ENCODE results near the gene POLR2L.

POLR2L gene

GRCh38 chr11:797296-798092 lies 44.8 kb downstream of the POLR2L start:
- no peak for TF ChIP-seq ZNF8 (CRISPR knock-in tag; IDR thresholded peaks at IDR 0.05)
- peak; percentile 70 for ATAC-seq

GRCh38 chr11:796565-797295 lies 45.6 kb downstream of the POLR2L start:
- no peak for TF ChIP-seq PPARA (CRISPR knock-in tag; IDR thresholded peaks at IDR 0.05; ENCODE audit: borderline replicate concordance)
- no peak for TF ChIP-seq ZC3H10 (CRISPR knock-in tag; IDR thresholded peaks at IDR 0.05)
- TF ChIP-seq ZFP3 (CRISPR knock-in tag; IDR thresholded peaks at IDR 0.05): no peak
- TF ChIP-seq TOX (CRISPR knock-in tag; IDR thresholded peaks at IDR 0.05; ENCODE audit: borderline replicate concordance): no peak
- TF ChIP-seq SNAI2 (CRISPR knock-in tag; IDR thresholded peaks at IDR 0.05): no peak
- no peak for TF ChIP-seq GLIS3 (CRISPR knock-in tag; IDR thresholded peaks at IDR 0.05)
- TF ChIP-seq CSDC2 (CRISPR knock-in tag; IDR thresholded peaks at IDR 0.05): no peak
- TF ChIP-seq ISL1 (CRISPR knock-in tag; IDR thresholded peaks at IDR 0.05): no peak
- TF ChIP-seq ESRRG (CRISPR knock-in tag; IDR thresholded peaks at IDR 0.05): no peak
- TF ChIP-seq TSHZ2 (CRISPR knock-in tag; IDR thresholded peaks at IDR 0.05): no peak
- no peak for TF ChIP-seq ZNF70 (CRISPR knock-in tag; IDR thresholded peaks at IDR 0.05)
- TF ChIP-seq OSR1 (CRISPR knock-in tag; IDR thresholded peaks at IDR 0.05): no peak
- no peak for TF ChIP-seq BACH2 (CRISPR knock-in tag; IDR thresholded peaks at IDR 0.05; ENCODE audit: borderline replicate concordance)
- no peak for TF ChIP-seq ZFP30 (CRISPR knock-in tag; IDR thresholded peaks at IDR 0.05)
- ATAC-seq: peak; percentile 0; the same call in 2 of the 3 replicates

- peak; percentile 64 for ATAC-seq
- TF ChIP-seq POU6F1 (CRISPR knock-in tag; IDR thresholded peaks at IDR 0.05; ENCODE audit: borderline replicate concordance, low read depth) (no peak), TOX (CRISPR knock-in tag; IDR thresholded peaks at IDR 0.05; ENCODE audit: borderline replicate concordance) (no peak), RARB (CRISPR knock-in tag; IDR thresholded peaks at IDR 0.05) (no peak), OSR1 (CRISPR knock-in tag; IDR thresholded peaks at IDR 0.05) (no peak), ZC3H10 (CRISPR knock-in tag; IDR thresholded peaks at IDR 0.05) (no peak), ESRRG (CRISPR knock-in tag; IDR thresholded peaks at IDR 0.05) (no peak), ISL1 (CRISPR knock-in tag; IDR thresholded peaks at IDR 0.05) (no peak), TCF4 (CRISPR knock-in tag; IDR thresholded peaks at IDR 0.05; ENCODE audit: borderline replicate concordance) (no peak), ARNTL (CRISPR knock-in tag; IDR thresholded peaks at IDR 0.05; ENCODE audit: borderline replicate concordance, low read depth) (no peak), CSRNP3 (CRISPR knock-in tag; IDR thresholded peaks at IDR 0.05) (no peak), BACH2 (CRISPR knock-in tag; IDR thresholded peaks at IDR 0.05; ENCODE audit: borderline replicate concordance) (no peak), SNAI2 (CRISPR knock-in tag; IDR thresholded peaks at IDR 0.05) (no peak), CSDC2 (CRISPR knock-in tag; IDR thresholded peaks at IDR 0.05) (no peak), CREB5 (CRISPR knock-in tag; IDR thresholded peaks at IDR 0.05; ENCODE audit: low read depth) (no peak), ZNF70 (CRISPR knock-in tag; IDR thresholded peaks at IDR 0.05) (no peak), PPARA (CRISPR knock-in tag; IDR thresholded peaks at IDR 0.05; ENCODE audit: borderline replicate concordance) (no peak)
Measured at GRCh38 chr11:795634-796564, 46.4 kb downstream of the POLR2L start.

All from SK-N-SH treated with all-trans-retinoic acid at 6 μM for 48 hours (cell line).